Stimulated activated CD8-positive, alpha-beta memory T cell treated with anti-CD3 and anti-CD28 coated beads, Interleukin-2, amount 100 ng/mL, for 1 hour (primary cell): ENCODE measurements around the gene MYO15B.
"Not testable (repeated sequence)": the region's sequence is repeated elsewhere in the genome, so short reads cannot be mapped to it uniquely, and the experiment has no call there.

Source experiments
- DNase-seq, 2 donors: peaks; one replicate each; pipeline ENCODE4 v3.0.0-alpha.2; 2020; ENCODE audit warnings: low read depth in 2 of 2

MYO15B gene

GRCh38 chr17:75624714-75625345 lies 37.2 kb downstream of the MYO15B start:
- no peak for DNase-seq

- DNase-seq, result no peak
Measured at GRCh38 chr17:75625813-75626486, 38.4 kb downstream of the MYO15B start.

- no peak for DNase-seq
Measured at GRCh38 chr17:75626496-75627038, 39.0 kb downstream of the MYO15B start.

- DNase-seq, result no peak
Measured at GRCh38 chr17:75627094-75627493, 39.5 kb downstream of the MYO15B start.

GRCh38 chr17:75628425-75628824 lies 40.8 kb downstream of the MYO15B start:
- DNase-seq, result no peak

- no peak for DNase-seq
Measured at GRCh38 chr17:75629157-75629556, 41.6 kb downstream of the MYO15B start.

- DNase-seq, result no peak
Measured at GRCh38 chr17:75630071-75630917, 42.7 kb downstream of the MYO15B start.

GRCh38 chr17:75631353-75631752 lies 43.8 kb downstream of the MYO15B start:
- no peak for DNase-seq

- no peak for DNase-seq
Measured at GRCh38 chr17:75632428-75632827, 44.8 kb downstream of the MYO15B start.

GRCh38 chr17:75632863-75633485 lies 45.4 kb downstream of the MYO15B start, which contains the start of gene SMIM5:
SMIM5 (plus strand) TSS chr17:75633434; CDS start chr17:75640202, 6,768 bp downstream.
- peak; percentile 58 to 70 for DNase-seq

- DNase-seq, result no peak
Measured at GRCh38 chr17:75633486-75634375, 46.1 kb downstream of the MYO15B start.

GRCh38 chr17:75634376-75634740 lies 46.8 kb downstream of the MYO15B start:
- no peak for DNase-seq

- DNase-seq, result no peak
Measured at GRCh38 chr17:75634754-75635609, 47.4 kb downstream of the MYO15B start.

- DNase-seq, result no peak
Measured at GRCh38 chr17:75635610-75636202, 48.1 kb downstream of the MYO15B start.

- no peak for DNase-seq
Measured at GRCh38 chr17:75636381-75637142, 49.0 kb downstream of the MYO15B start.

- DNase-seq, result no peak
Measured at GRCh38 chr17:75637143-75637538, 49.5 kb downstream of the MYO15B start.

GRCh38 chr17:75637551-75637950 lies 50.0 kb downstream of the MYO15B start:
- DNase-seq, result no peak

GRCh38 chr17:75638039-75638438 lies 50.4 kb downstream of the MYO15B start:
- DNase-seq, result not testable (repeated sequence)

GRCh38 chr17:75638893-75639292 lies 51.3 kb downstream of the MYO15B start:
- DNase-seq, result no peak
